K562 (cell line): Measurements from ENCODE around the gene CALHM1.

Experiments used
- JUN ChIP-seq, 2 experiments: sonication (generic) in 1 of 2; formaldehyde crosslinking in 1 of 2; IDR thresholded peaks; 2 replicates each; pipeline versions ENCODE4 v1.6.1 to v1.8.0; 2012 to 2022; ENCODE audit warnings: borderline replicate concordance in 2 of 2, mild to moderate bottlenecking in 2 of 2, improper control_type of control experiment in 1 of 2, low read depth in 1 of 2, low read length in 1 of 2, missing genetic modification reagents in 1 of 2
- NR2C1 ChIP-seq, 2 experiments: fragments of 450-650 bp; IDR thresholded peaks; 2 replicates each; pipeline ENCODE4 v1.6.1; 2017; ENCODE audit warnings: mild to moderate bottlenecking in 2 of 2, antibody characterized with exemption in 1 of 2, inconsistent platforms in 1 of 2, missing compliant biosample characterization in 1 of 2, missing genetic modification characterization in 1 of 2
- POLR2A ChIP-seq: fragments of 450-650 bp; conservative IDR thresholded peaks from 2 replicates; pipeline ENCODE4 v1.6.1; 2016
- TEAD1 ChIP-seq, 2 experiments: fragments of 450-650 bp in 1 of 2; sonication (generic) in 1 of 2; formaldehyde crosslinking; IDR thresholded peaks; 2 replicates each; pipeline versions ENCODE4 v1.4.0 to v1.8.0; 2020 to 2022; ENCODE audit warnings: mild to moderate bottlenecking in 2 of 2, missing genetic modification reagents in 1 of 2
- TRIM28 ChIP-seq: fragments of 450-650 bp; IDR thresholded peaks from 2 replicates; pipeline ENCODE4 v1.6.1; 2017
- YY1 ChIP-seq, 3 experiments: IDR thresholded peaks; 2 replicates each; pipeline ENCODE4 v1.6.1; 2011; ENCODE audit warnings: low read length in 2 of 3, mild to moderate bottlenecking in 2 of 3, moderate library complexity in 2 of 3, borderline replicate concordance in 1 of 3, control low read depth in 1 of 3, low read depth in 1 of 3; ENCODE audit not compliant: insufficient read depth in 3 of 3, insufficient replicate concordance in 2 of 3, control insufficient read depth in 1 of 3, insufficient read length in 1 of 3; ENCODE audit errors: extremely low read depth in 1 of 3
- ZNF133 ChIP-seq: fragments of 250-450 bp; sonication (Bioruptor Pico); IDR thresholded peaks from 2 replicates; pipeline ENCODE4 v1.4.0; 2020; ENCODE audit warnings: mild to moderate bottlenecking
- TF ChIP-seq, protein P1 (sequence below), 3 experiments: IDR thresholded peaks in 2 of 3; conservative IDR thresholded peaks in 1 of 3; 2 replicates each; pipeline ENCODE4 v1.5.1; 2011 to 2012; ENCODE audit warnings: low read length in 3 of 3, mild to moderate bottlenecking in 3 of 3, control low read depth in 2 of 3, improper control_type of control experiment in 1 of 3, inconsistent platforms in 1 of 3, low read depth in 1 of 3, mixed read lengths in 1 of 3, moderate library complexity in 1 of 3; ENCODE audit not compliant: insufficient read depth in 2 of 3

DNA sequence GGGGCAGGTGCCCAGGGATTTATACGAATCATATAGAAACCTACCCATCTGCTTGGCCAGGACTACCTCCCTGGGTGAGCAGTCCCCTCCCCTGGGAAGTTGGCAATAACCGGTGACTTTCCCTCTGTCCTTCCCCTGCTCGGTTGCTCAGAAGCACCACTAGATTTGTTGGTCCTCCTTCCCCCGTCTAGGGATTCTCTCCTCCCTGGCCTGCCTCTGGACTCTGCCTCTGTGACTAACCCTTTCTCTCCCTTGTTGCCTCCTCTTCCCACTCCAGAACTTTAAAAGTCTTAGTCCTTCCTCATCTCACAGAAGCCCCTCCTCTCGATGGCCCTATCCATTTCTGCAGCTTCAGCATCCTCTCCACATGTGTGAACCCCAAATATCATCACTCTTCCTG, 10.5 kb upstream of the CALHM1 start:
- TF ChIP-seq TEAD1 (CRISPR knock-in tag; IDR thresholded peaks at IDR 0.05) (no peak), JUN (IDR thresholded peaks at IDR 0.05; ENCODE audit: borderline replicate concordance, low read depth, low read length) (no peak), JUN (CRISPR knock-in tag; IDR thresholded peaks at IDR 0.05; ENCODE audit: borderline replicate concordance) (no peak), TRIM28 (no peak), POLR2A (no peak), ZNF133 (CRISPR knock-in tag) (no peak), YY1 (IDR thresholded peaks at IDR 0.05; ENCODE audit: borderline replicate concordance in 1 of 3, control insufficient read depth in 1 of 3, extremely low read depth in 1 of 3, insufficient read depth in 3 of 3, insufficient read length in 1 of 3, insufficient replicate concordance in 2 of 3, low read depth in 1 of 3, low read length in 2 of 3) (no peak), NR2C1 (IDR thresholded peaks at IDR 0.05) (no peak), NR2C1 (tag; IDR thresholded peaks at IDR 0.05) (no peak)
- TF ChIP-seq, protein P1, sequence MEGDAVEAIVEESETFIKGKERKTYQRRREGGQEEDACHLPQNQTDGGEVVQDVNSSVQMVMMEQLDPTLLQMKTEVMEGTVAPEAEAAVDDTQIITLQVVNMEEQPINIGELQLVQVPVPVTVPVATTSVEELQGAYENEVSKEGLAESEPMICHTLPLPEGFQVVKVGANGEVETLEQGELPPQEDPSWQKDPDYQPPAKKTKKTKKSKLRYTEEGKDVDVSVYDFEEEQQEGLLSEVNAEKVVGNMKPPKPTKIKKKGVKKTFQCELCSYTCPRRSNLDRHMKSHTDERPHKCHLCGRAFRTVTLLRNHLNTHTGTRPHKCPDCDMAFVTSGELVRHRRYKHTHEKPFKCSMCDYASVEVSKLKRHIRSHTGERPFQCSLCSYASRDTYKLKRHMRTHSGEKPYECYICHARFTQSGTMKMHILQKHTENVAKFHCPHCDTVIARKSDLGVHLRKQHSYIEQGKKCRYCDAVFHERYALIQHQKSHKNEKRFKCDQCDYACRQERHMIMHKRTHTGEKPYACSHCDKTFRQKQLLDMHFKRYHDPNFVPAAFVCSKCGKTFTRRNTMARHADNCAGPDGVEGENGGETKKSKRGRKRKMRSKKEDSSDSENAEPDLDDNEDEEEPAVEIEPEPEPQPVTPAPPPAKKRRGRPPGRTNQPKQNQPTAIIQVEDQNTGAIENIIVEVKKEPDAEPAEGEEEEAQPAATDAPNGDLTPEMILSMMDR (IDR thresholded peaks at IDR 0.05 in 2 of 3, conservative IDR thresholded peaks at IDR 0.05 in 1 of 3; ENCODE audit: insufficient read depth in 2 of 3, low read depth in 1 of 3, low read length in 3 of 3): no peak
